HG03565 (cell line): ENCODE results near the gene MYO1F.
"Not testable (repeated sequence)": the region's sequence is repeated elsewhere in the genome, so short reads cannot be mapped to it uniquely, and the experiment has no call there.

Experiments used
- ATAC-seq: cut with Tn5 transposase; IDR thresholded peaks from one replicate; pipeline ENCODE4 v1.9.1; 2021; ENCODE audit warnings: mild to moderate bottlenecking, moderate library complexity; ENCODE audit not compliant: unreplicated experiment

The MYO1F gene

DNA sequence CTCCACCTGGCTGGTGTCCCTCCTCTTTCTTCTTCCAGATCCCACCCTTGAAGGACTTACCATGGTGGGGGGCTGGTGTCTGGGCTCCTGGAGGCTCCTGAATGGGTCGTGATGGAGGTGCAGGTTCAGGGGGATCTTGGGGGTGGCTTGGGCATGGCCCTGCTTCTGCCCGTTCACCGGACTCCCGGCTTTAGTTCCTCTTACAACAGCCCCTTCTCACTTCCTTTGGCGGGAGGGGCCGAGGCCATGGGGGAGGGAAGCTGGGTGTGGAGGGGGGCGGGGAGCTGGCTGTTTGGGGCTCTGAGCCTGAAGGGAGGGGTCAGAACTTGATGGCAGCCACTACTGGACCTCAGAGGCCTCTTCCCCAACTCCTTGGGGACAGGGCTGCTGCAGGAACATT lies at the start of gene MYO1F:
TSS of gene MYO1F (minus strand) at position 196 of the 400 bp plus-strand sequence. CDS start at position 63, 133 bp downstream.
- no peak for ATAC-seq

DNA sequence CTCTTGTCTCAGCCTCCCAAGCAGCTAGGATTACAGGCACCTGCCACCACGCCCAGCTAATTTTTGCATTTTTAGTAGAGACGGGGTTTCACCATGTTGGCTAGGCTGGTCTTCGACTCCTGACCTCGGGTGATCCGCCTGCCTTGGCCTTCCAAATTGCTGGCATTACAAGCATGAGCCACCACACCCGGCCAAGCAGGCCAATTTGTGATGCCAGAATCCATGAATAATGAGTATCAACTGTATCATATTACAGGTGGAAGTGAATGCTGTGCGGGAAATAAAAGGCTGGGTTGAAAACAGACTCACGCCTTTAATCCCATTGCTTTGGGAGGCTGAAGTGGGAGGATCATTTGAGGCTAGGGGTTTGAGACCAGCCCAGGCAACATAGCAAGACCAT lies 49.6 kb upstream of the MYO1F start:
- no peak for ATAC-seq

GRCh38 chr19:8622886-8623285 lies 45.6 kb upstream of the MYO1F start:
- ATAC-seq = not testable (repeated sequence)

GRCh38 chr19:8618751-8619150 lies 41.5 kb upstream of the MYO1F start:
- no peak for ATAC-seq

GRCh38 chr19:8617984-8618383 lies 40.7 kb upstream of the MYO1F start:
- ATAC-seq = no peak

- ATAC-seq = not testable (repeated sequence)
These were observed 40.1 kb upstream of the MYO1F start for GRCh38 chr19:8617325-8617724.

- ATAC-seq = no peak
These were observed 39.6 kb upstream of the MYO1F start for GRCh38 chr19:8616861-8617260.

DNA sequence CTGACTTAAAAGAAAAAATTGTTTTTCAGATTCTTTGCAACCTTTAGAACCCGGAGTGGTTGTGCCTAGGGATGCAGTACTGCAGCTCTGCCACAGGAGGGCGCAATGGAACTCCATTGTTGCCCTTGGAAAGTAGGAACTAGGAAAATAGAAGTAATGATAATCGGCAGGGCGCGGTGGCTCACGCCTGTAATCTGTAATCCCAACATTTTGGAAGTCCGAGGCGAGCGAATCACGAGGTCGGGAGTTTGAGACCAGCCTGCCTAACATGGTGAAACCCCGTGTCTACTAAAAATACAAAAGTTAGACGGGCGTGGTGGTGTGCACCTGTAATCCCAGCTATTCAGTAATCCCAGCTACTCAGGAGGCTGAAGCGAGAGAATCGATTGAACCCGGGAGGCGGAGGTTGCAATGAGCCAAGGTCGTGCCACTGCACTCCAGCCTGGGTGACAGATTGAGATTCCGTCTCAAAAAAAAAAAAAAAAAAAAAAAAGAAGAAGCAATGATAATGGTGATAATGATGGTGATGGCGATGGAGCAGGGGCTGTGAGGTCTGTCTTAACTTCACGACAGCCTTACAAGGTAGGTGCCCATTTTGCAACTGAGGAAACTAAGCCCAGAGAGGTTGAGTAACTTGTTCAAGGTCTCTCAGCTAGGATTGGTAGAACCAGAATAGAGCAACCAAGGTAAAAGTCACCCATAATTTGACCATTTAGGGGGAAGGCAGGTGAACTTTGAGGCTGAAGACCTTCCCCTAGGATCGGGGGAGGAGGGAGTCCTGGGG lies 38.8 kb upstream of the MYO1F start:
- ATAC-seq = no peak

DNA sequence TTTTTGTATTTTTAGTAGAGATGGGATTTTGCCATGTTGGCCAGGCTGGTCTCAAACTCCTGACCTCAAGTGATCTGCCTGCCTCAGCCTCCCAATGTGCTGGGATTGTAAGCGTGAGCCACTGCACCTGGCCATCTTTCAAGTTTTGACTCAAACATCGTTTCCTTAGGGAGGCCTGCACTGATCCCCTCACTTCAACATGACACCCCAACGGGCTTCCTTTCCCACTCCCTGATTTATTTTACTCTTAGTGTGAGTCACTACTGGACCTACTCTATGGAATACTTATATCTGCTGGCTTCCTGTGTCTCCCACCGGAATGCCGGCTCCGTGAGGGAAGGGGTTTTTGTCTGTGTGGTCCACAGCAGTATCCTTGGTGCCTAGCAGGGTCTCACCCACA lies 37.8 kb upstream of the MYO1F start:
- no peak for ATAC-seq

- no peak for ATAC-seq
These were observed 37.2 kb upstream of the MYO1F start for GRCh38 chr19:8614455-8614854.

DNA sequence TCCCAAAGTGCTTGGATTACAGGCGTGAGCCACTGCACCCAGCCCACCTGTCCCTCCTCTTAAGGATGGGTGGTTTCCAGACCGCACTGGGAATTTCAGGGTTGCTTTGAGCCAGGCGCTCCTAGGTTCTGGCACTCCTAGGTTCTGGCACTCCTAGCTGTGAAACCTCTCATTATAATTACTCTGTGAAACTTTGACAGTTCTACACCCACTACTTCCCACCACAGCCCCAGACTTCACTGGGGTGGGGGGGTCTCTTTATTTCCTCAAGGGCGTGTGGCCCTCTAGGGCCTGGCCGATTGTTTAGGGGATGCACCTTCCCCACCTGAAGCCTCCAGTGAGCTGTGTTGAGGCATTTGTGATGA lies 35.5 kb upstream of the MYO1F start:
- ATAC-seq = no peak

- no peak for ATAC-seq
These were observed 34.9 kb upstream of the MYO1F start for GRCh38 chr19:8611877-8612806.

DNA sequence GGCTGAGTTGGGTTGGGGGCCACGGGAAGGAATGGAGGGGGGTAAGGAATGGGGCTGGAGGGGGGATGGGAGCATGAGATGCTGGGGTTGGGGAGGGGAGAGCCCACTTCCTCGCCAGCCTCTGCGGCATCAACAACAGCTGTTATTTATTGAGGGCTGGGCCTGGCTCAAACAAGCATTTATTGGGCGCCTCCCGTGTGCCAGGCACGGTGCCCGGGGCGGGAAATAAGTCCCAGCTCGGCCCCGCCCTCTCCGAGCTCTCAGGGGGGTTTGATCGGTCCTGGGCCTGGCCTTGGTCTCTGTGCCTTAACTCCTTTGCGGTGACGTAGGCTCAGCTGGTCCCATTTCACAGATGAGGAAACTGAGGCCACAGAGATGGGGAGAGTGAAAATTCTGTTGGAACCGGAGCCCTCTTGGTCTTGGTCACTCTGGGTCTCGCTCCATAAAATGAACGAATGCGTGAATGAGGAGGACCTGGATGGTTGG lies 34.2 kb upstream of the MYO1F start:
- no peak for ATAC-seq

DNA sequence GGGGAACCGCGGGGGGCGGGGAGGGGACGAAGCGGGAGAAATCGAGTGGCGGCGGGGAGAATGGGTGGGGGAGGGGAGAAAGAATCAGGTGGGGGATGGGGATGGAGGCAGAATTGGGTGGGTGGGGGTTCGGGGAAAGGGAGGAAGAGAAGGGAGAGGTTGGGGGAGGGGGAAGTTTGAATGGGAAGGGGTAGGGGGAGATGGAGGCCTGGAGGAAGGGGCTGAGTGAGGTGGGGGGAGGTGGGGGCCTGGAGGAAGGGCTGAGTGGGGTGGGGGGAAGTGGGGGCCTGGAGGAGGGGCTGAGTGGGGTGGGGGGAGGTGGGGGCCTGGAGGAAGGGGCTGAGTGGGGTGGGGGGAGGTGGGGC lies 33.7 kb upstream of the MYO1F start:
- no peak for ATAC-seq

GRCh38 chr19:8610041-8610935 lies 33.0 kb upstream of the MYO1F start, which contains the start of gene ADAMTS10:
Gene ADAMTS10 (minus strand): TSS chr19:8610715. CDS start chr19:8605710, 5,005 bp downstream.
- ATAC-seq = no peak

- no peak for ATAC-seq
These were observed 32.2 kb upstream of the MYO1F start for GRCh38 chr19:8609279-8610040.

DNA sequence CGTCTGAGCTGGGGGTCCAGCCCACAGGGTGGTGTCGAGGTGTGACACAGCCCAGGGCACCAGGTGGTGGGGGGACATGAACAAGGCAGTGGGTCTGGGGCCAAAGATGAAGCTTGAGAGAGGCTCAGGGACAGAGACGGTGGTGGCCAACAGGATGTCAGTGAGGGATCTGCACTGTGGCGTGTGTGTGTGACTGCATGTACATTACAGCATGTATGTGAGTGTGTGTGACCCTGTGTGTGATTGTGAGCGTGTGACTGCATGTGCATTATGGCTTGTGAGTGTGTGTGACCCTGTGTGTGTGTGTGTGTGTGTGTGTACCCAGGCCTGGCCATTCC lies 31.7 kb upstream of the MYO1F start:
- no peak for ATAC-seq

DNA sequence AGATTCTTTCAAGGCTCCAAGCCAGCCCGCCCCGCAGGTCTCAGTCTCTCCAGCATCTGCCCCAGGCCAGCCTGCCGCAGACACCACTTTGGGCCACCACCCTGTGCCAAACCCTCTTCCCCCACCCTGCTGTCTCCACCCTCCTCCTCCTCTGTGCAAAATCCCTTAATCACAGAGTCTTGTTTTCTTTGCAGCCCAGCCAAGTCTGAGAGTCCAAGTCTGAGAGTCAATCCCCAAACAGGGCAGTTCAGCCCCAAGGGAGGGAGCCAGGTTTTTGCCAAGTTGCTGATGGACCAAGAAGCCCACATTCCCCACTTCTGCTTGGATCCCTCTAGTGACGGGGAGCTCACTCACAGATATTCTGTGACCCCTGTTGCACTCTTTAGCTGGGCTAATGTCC lies 30.1 kb upstream of the MYO1F start:
- ATAC-seq = no peak

DNA sequence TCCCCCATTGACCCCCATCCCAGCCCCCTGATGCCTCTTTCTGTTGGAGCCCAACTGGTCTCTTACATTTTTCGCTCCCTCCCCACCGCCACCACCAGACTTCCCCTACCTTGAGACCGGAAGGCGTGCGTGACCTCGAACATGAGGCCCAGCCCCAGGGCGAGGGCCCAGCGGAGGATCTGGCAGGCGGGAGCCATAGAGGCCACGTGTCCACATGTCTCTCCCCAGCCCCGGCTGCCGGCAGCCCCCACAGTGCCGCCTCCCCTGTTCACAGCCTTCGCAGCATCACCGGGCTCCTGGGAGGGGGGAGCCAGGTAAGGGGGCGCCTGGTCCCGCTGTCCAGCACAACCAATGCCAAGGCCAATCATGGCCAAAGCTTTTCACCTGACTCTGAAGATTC lies 28.3 kb upstream of the MYO1F start:
- ATAC-seq = no peak

DNA sequence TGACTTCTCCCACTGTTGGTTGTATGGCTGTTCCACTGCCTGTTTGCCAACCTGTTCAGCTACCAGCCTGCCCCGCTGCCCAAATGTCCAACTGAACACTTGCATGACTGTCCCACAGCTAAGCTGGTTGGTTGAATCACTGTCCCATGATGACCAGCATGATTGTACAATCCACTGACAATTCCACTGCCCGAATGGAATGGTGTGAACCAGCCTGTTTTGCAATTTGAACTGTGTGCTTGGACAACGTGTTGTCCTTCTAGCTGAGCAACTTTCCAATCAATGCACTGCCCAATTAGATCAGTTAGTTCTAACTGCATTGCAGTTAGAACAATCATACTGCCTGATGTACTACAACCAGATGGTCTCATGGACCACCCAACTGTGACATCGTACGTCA lies 24.6 kb upstream of the MYO1F start:
- ATAC-seq = no peak
